DOHH2 (cell line): ENCODE data around the gene TAAR5.
"Not testable (repeated sequence)": the region's sequence is repeated elsewhere in the genome, so short reads cannot be mapped to it uniquely, and the experiment has no call there.

ENCODE experiments used
- H3F3A ChIP-seq: fragments of 200-600 bp; sonication (generic), shearing (Covaris generic); 2 replicates; pipeline ENCODE4 v1.6.0; 2016; ENCODE audit warnings: antibody characterized with exemption, mild to moderate bottlenecking; ENCODE audit not compliant: control insufficient read depth, insufficient read depth
- H3K27ac ChIP-seq: fragments of 200-600 bp; sonication (generic); 2 replicates; pipeline ENCODE4 v1.5.1; 2014; ENCODE audit warnings: low read depth, mild to moderate bottlenecking, low read length, moderate library complexity
- H3K27me3 ChIP-seq: fragments of 200-600 bp; sonication (generic); 2 replicates; pipeline ENCODE4 v1.6.1; 2014; ENCODE audit warnings: mild to moderate bottlenecking, low read length, mixed read lengths; ENCODE audit not compliant: control insufficient read depth
- H3K36me3 ChIP-seq: fragments of 200-600 bp; sonication (generic); 2 replicates; pipeline ENCODE4 v1.6.1; 2014; ENCODE audit warnings: mild to moderate bottlenecking, low read length, moderate library complexity, mixed read lengths; ENCODE audit not compliant: control insufficient read depth
- H3K4me1 ChIP-seq: fragments of 200-600 bp; sonication (generic); 2 replicates; pipeline ENCODE4 v1.6.1; 2014; ENCODE audit warnings: mild to moderate bottlenecking, low read length, mixed read lengths; ENCODE audit not compliant: control insufficient read depth
- H3K4me2 ChIP-seq: fragments of 200-600 bp; sonication (generic); 2 replicates; pipeline ENCODE4 v1.6.0; 2014; ENCODE audit warnings: mild to moderate bottlenecking, low read length, moderate library complexity
- H3K4me3 ChIP-seq: fragments of 200-600 bp; sonication (generic); 2 replicates; pipeline ENCODE4 v1.5.1; 2014; ENCODE audit warnings: mild to moderate bottlenecking, low read length, mixed read lengths
- H3K79me2 ChIP-seq: fragments of 200-600 bp; sonication (generic); 2 replicates; pipeline ENCODE4 v1.6.1; 2014; ENCODE audit warnings: mild to moderate bottlenecking, low read length, mixed read lengths; ENCODE audit not compliant: control insufficient read depth
- H3K9me2 ChIP-seq: fragments of 200-600 bp; sonication (generic); replicated peaks from 2 replicates; pipeline ENCODE4 v1.6.1; 2014; ENCODE audit warnings: mild to moderate bottlenecking, low read length, mixed read lengths; ENCODE audit not compliant: control insufficient read depth
- H3K9me3 ChIP-seq: fragments of 200-600 bp; sonication (generic); 2 replicates; pipeline ENCODE4 v1.6.1; 2014; ENCODE audit warnings: antibody characterized with exemption, low read length, mixed read lengths; ENCODE audit not compliant: control insufficient read depth, insufficient read depth
- H4K20me1 ChIP-seq: fragments of 200-600 bp; sonication (generic); 2 replicates; pipeline ENCODE4 v1.6.0; 2014; ENCODE audit warnings: low read depth, mild to moderate bottlenecking, antibody characterized with exemption, low read length, moderate library complexity; ENCODE audit not compliant: control insufficient read depth, insufficient read depth
- EZH2phosphoT487 ChIP-seq: fragments of 200-600 bp; sonication (generic); IDR thresholded peaks from 2 replicates; pipeline ENCODE4 v1.6.1; 2017; ENCODE audit warnings: borderline replicate concordance, mild to moderate bottlenecking, antibody characterized with exemption, low read length, moderate library complexity, mixed read lengths
- TF ChIP-seq, protein P1 (sequence below): fragments of 200-600 bp; sonication (generic); IDR thresholded peaks from one replicate; pipeline ENCODE4 v1.5.1; 2014; ENCODE audit warnings: antibody characterized with exemption, mild to moderate bottlenecking, low read depth, low read length; ENCODE audit not compliant: poor library complexity, severe bottlenecking

TAAR5 gene

DNA sequence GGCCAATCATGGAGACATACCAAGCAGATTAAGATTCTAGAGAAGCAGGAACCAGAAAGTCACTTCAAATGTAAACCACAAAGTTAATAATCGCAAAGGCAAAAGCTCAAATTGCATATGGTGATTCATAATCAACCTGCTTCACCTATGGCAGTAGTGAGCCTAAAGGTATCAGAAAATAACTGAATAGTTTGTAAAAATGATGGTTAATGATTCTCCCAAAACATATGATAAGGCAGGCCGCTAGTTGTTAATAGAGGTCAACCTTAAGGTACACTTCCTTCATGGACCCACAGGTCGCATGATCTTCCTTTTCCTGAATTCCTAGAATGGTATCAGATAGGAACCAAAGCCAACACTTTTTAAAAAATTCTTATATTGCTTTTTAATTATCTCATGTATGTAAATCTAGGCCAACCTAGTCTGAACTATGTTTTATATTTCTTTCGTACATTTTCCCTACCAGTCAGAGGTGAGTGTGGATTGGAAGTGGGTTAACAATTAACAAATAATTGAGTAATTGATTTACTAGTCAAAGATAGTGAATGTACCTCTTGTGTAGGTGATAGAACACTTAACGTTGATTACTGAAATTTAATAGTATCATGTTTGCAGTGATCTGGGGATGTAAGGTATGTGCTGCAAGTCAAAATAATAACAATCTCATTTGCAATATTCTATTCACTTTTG lies 18.1 kb upstream of the TAAR5 start:
- H3K27ac ChIP-seq, result no peak overlapping the region
- TF ChIP-seq EZH2phosphoT487, result no peak
- TF ChIP-seq, protein P1, sequence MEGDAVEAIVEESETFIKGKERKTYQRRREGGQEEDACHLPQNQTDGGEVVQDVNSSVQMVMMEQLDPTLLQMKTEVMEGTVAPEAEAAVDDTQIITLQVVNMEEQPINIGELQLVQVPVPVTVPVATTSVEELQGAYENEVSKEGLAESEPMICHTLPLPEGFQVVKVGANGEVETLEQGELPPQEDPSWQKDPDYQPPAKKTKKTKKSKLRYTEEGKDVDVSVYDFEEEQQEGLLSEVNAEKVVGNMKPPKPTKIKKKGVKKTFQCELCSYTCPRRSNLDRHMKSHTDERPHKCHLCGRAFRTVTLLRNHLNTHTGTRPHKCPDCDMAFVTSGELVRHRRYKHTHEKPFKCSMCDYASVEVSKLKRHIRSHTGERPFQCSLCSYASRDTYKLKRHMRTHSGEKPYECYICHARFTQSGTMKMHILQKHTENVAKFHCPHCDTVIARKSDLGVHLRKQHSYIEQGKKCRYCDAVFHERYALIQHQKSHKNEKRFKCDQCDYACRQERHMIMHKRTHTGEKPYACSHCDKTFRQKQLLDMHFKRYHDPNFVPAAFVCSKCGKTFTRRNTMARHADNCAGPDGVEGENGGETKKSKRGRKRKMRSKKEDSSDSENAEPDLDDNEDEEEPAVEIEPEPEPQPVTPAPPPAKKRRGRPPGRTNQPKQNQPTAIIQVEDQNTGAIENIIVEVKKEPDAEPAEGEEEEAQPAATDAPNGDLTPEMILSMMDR, result no peak
- no peak overlapping the region for H3K4me2 ChIP-seq
- no peaks in the 10 kb centered on the region for H4K20me1 ChIP-seq
- H3K36me3 ChIP-seq, result no peaks in the 10 kb centered on the region
- no peak overlapping the region for H3K4me3 ChIP-seq
- no peaks in the 10 kb centered on the region for H3K79me2 ChIP-seq
- no peaks in the 10 kb centered on the region for H3K4me1 ChIP-seq
- no peaks in the 10 kb centered on the region for H3K9me3 ChIP-seq
- no peaks in the 10 kb centered on the region for H3K9me2 ChIP-seq
- no peaks in the 10 kb centered on the region for H3F3A ChIP-seq
- H3K27me3 ChIP-seq, result no peaks in the 10 kb centered on the region

DNA sequence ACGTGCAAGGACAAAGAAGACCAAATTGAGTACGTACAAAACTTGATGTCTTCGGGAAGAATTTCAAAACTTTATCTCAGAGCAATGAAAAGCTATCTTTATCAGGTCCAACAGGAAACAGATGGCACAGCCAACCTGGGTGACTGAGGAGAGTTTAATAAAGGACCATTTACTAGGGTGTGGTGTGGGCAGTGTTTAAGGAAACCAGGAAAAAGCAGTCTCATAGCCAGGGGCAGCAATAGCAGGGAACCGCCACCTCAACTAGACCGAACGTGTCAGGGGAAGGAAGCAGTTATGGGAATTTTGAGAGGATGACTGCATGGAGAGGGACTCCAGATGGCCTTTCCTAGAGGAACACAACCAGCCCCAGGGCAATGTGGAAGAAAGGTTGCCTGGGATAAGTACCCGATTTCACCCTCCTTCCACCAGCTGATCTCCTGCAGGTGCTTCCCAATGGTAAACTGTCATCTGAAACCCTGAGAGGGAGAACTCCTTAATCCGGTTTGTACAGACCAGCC lies 15.2 kb upstream of the TAAR5 start:
- Histone ChIP-seq H4K20me1 (no peaks in the 10 kb centered on the region), H3F3A (no peaks in the 10 kb centered on the region), H3K27me3 (0 out of 2 replicates have a peak, but pooled peaks cover 2% of the 10 kb centered on the region), H3K79me2 (no peaks in the 10 kb centered on the region), H3K4me2 (no peak overlapping the region), H3K4me1 (no peaks in the 10 kb centered on the region), H3K4me3 (no peak overlapping the region), H3K36me3 (no peaks in the 10 kb centered on the region), H3K27ac (no peak overlapping the region), H3K9me3 (no peaks in the 10 kb centered on the region), H3K9me2 (no peaks in the 10 kb centered on the region)
- TF ChIP-seq, protein P1, result no peak
- no peak for TF ChIP-seq EZH2phosphoT487

DNA sequence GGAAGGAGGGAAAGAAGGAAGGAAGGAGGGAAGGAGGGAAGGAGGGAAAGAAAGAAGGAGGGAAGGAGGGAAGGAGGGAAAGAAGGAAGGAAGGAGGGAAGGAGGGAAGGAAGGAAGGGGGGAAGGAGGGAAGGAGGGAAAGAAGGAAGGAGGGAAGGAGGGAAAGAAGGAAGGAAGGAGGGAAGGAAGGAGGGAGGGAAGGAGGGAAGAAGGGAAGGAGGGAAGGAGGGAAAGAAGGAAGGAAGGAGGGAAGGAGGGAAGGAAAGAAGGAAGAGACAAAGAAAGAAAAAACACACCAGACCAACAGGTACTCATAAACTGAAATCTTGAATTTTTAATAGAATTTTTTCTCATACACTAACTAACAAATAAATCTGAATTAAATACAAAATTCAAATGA lies 11.4 kb upstream of the TAAR5 start:
- H3F3A ChIP-seq, H4K20me1 ChIP-seq, H3K9me3 ChIP-seq, H3K27me3 ChIP-seq, H3K4me1 ChIP-seq, H3K36me3 ChIP-seq, H3K79me2 ChIP-seq, H3K4me2 ChIP-seq, H3K4me3 ChIP-seq, H3K9me2 ChIP-seq, H3K27ac ChIP-seq: not testable (repeated sequence)

DNA sequence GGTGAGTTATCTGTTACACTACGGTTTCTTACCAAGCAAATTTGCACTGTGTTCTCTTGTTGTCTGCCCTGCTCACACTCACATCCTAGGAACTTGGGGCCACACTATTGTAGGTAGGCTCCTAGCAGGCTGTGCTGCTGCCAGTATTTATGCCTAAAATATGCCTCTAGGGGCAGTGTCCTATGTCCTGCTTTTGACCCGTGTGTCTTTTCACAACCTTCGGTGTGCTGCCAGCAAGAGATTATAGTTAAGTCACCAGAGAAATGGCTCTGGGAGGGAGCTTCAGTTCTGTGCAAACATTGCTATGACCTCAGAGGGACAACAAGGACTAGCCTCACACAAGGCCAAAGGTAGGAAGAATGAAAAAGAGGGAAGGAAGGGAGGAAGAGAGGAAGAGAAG lies 8.9 kb upstream of the TAAR5 start:
- no peaks in the 10 kb centered on the region for H3K9me2 ChIP-seq
- no peaks in the 10 kb centered on the region for H3K36me3 ChIP-seq
- TF ChIP-seq, protein P1, result peak; percentile 47
- TF ChIP-seq EZH2phosphoT487, result no peak
- H3K4me1 ChIP-seq, result no peaks in the 10 kb centered on the region
- no peak overlapping the region for H3K27ac ChIP-seq
- no peaks in the 10 kb centered on the region for H3K79me2 ChIP-seq
- H3K27me3 ChIP-seq, result 0 out of 2 replicates have a peak, but pooled peaks cover 2% of the 10 kb centered on the region
- no peak overlapping the region for H3K4me2 ChIP-seq
- no peaks in the 10 kb centered on the region for H3K9me3 ChIP-seq
- H3K4me3 ChIP-seq, result no peak overlapping the region
- no peaks in the 10 kb centered on the region for H4K20me1 ChIP-seq
- no peaks in the 10 kb centered on the region for H3F3A ChIP-seq
